HepG2 (cell line): ENCODE results near the gene ACAD8. TPM values are rescaled to one million over a fixed set of nuclear protein-coding genes. Genes with fewer than 3 reads are reported as not detected.

Experiments used
- ATAC-seq: fragments of 200-7000 bp; cut with Tn5 transposase; 3 replicates; pipeline ENCODE4 v1.9.1; 2020; ENCODE audit warnings: mild to moderate bottlenecking, moderate library complexity
- BruUV-seq: library from RNA; stranded (reverse); fragments of 400-500 nt; replicated peaks from 2 replicates; lab custom pipeline; 2021; lab: Mats Ljungman, UMichigan
- CTCF ChIA-PET: fragments of 300-600 bp; formaldehyde crosslinking; extraction: SDS; loops from one replicate; lab custom pipeline; 2021; ENCODE audit warnings: low total read pairs, inconsistent platforms, low intra/inter-chr PET ratio; lab: Yijun Ruan, JAX
- POLR2A ChIA-PET: fragments of 350-600 bp; sonication (Branson Sonifier 250); formaldehyde crosslinking; loops from one replicate; lab custom pipeline; 2020; ENCODE audit warnings: antibody characterized with exemption, inconsistent platforms; lab: Yijun Ruan, JAX
- DNase-seq: peaks from one replicate; pipeline ENCODE4 v3.0.0-alpha.2; 2015; ENCODE audit warnings: low spot score
- FAIRE-seq: peaks from 3 replicates; lab custom pipeline; 2011; peaks lifted over from hg19 to GRCh38; lab: Jason Lieb, UNC
- H2AFZ ChIP-seq: one replicate; pipeline ENCODE4 v1.6.1; 2011; ENCODE audit warnings: low read length, inconsistent platforms
- H3K27ac ChIP-seq: fragments of 300-600 bp; 3 replicates; pipeline ENCODE4 v1.8.0; 2011; ENCODE audit warnings: mixed run types, mild to moderate bottlenecking, mixed read lengths, low read length, inconsistent platforms; ENCODE audit not compliant: insufficient read depth; ENCODE audit errors: extremely low read length
- H3K27me3 ChIP-seq, 2 experiments: fragments of 200-600 bp in 1 of 2; 2 replicates in 1 of 2; 3 replicates in 1 of 2; pipeline versions ENCODE4 v1.6.0 to v1.8.0; 2011; ENCODE audit warnings: low read length in 2 of 2, mild to moderate bottlenecking in 2 of 2, moderate library complexity in 2 of 2, inconsistent platforms in 1 of 2; ENCODE audit not compliant: insufficient read depth in 2 of 2, control insufficient read depth in 1 of 2
- H3K36me3 ChIP-seq, 2 experiments: fragments of 200-600 bp in 1 of 2; replicated peaks in 1 of 2; 2 replicates in 1 of 2; 3 replicates in 1 of 2; pipeline versions ENCODE4 v1.5.1 to v1.8.0; 2011; ENCODE audit warnings: low read length in 2 of 2, inconsistent platforms in 1 of 2; ENCODE audit not compliant: insufficient read depth in 2 of 2, control insufficient read depth in 1 of 2
- H3K4me1 ChIP-seq: 2 replicates; pipeline ENCODE4 v1.5.1; 2012; ENCODE audit warnings: low read length, inconsistent platforms; ENCODE audit not compliant: insufficient read depth
- H3K4me2 ChIP-seq: 2 replicates; pipeline ENCODE4 v1.6.0; 2011; ENCODE audit warnings: low read depth, low read length, inconsistent platforms
- H3K4me3 ChIP-seq, 3 experiments: fragments of 200-600 bp in 1 of 3; sonication (generic), shearing (Covaris generic) in 1 of 3; replicated peaks in 1 of 3; 2 replicates each; pipeline ENCODE4 v1.5.1; 2011 to 2016; ENCODE audit warnings: low read length in 3 of 3, inconsistent platforms in 2 of 3, low read depth in 2 of 3, mild to moderate bottlenecking in 2 of 3, control low read depth in 1 of 3, mixed read lengths in 1 of 3; ENCODE audit not compliant: insufficient read depth in 1 of 3
- H3K79me2 ChIP-seq: one replicate; pipeline ENCODE4 v1.6.1; 2011; ENCODE audit warnings: low read length, inconsistent platforms; ENCODE audit not compliant: insufficient read depth
- H3K9ac ChIP-seq: 2 replicates; pipeline ENCODE4 v1.6.0; 2011; ENCODE audit warnings: mild to moderate bottlenecking, low read depth, low read length, inconsistent platforms; ENCODE audit not compliant: insufficient read depth
- H3K9me3 ChIP-seq: 2 replicates; pipeline ENCODE4 v1.5.1; 2012; ENCODE audit warnings: mild to moderate bottlenecking, low read length
- H4K20me1 ChIP-seq: 2 replicates; pipeline ENCODE4 v1.6.0; 2011; ENCODE audit warnings: inconsistent platforms, mild to moderate bottlenecking, low read length, moderate library complexity; ENCODE audit not compliant: insufficient read depth
- CEBPG ChIP-seq: IDR thresholded peaks from 2 replicates; pipeline ENCODE4 v1.6.1; 2016
- CREB1 ChIP-seq, 2 experiments: fragments of 450-650 bp in 1 of 2; IDR thresholded peaks; 2 replicates each; pipeline ENCODE4 v1.6.1; 2016 to 2017; ENCODE audit warnings: control low read depth in 1 of 2, mild to moderate bottlenecking in 1 of 2, missing compliant biosample characterization in 1 of 2, missing genetic modification characterization in 1 of 2
- CSRNP2 ChIP-seq: sonication (generic); formaldehyde crosslinking; conservative IDR thresholded peaks from 2 replicates; pipeline ENCODE4 v1.8.0; 2022; ENCODE audit warnings: low read depth, missing genetic modification reagents
- DNMT1 ChIP-seq: sonication (generic); formaldehyde crosslinking; IDR thresholded peaks from 2 replicates; pipeline ENCODE4 v1.5.1; 2020; ENCODE audit warnings: mild to moderate bottlenecking, missing genetic modification reagents
- MIXL1 ChIP-seq: IDR thresholded peaks from 2 replicates; pipeline ENCODE4 v1.6.1; 2016
- MYC ChIP-seq: sonication (generic); formaldehyde crosslinking; IDR thresholded peaks from 2 replicates; pipeline ENCODE4 v1.9.0; 2021; ENCODE audit warnings: missing genetic modification reagents, borderline replicate concordance
- NFIC ChIP-seq: IDR thresholded peaks from 2 replicates; pipeline ENCODE4 v1.6.1; 2012; ENCODE audit warnings: mild to moderate bottlenecking, low read length, inconsistent platforms
- RCOR2 ChIP-seq: IDR thresholded peaks from 2 replicates; pipeline ENCODE4 v1.6.1; 2016; ENCODE audit warnings: missing biosample characterization, missing genetic modification reagents
- ZNF629 ChIP-seq: sonication (generic); formaldehyde crosslinking; conservative IDR thresholded peaks from 2 replicates; pipeline ENCODE4 v1.5.0; 2020; ENCODE audit warnings: missing genetic modification reagents
- ZNF792 ChIP-seq: IDR thresholded peaks from 2 replicates; pipeline ENCODE4 v1.6.1; 2016
- WGBS: methylation state at CpG from one replicate; pipeline ENCODE4 v1.1.6; 2017; ENCODE audit warnings: low lambda C conversion rate; 5-methylcytosine and 5-hydroxymethylcytosine counted together
- in situ Hi-C: cut with HindIII; loops from 2 replicates; pipeline ENCODE4 v1.10.0; 2017; ENCODE audit warnings: low pct_unique_long_range_greater_than_20kb; ENCODE audit not compliant: extremely low pct_ligation_motif_present
- intact Hi-C: fragments of 100-400 bp; cut with micrococcal nuclease; formaldehyde crosslinking; loops from one replicate; pipeline ENCODE4 v1.10.0; 2022; ENCODE audit not compliant: unreplicated experiment
- polyA plus RNA-seq, 8 experiments: library from polyadenylated mRNA; depleted of rRNA in 3 of 8; stranded (reverse) in 7 of 8; unstranded in 1 of 8; fragments of >200 nt; fragmentation: Illumina TruSeq in 4 of 8; extraction: Trizol in 4 of 8; gene quantifications; 2 replicates each; pipeline versions ENCODE4 v1.2.1 to v1.2.3, GENCODE V29; 2011 to 2016; ENCODE audit warnings: low read depth in 4 of 8, missing spikeins in 1 of 8, mixed read lengths in 1 of 8; ENCODE audit not compliant: insufficient read depth in 1 of 8
- total RNA-seq, 5 experiments: library from RNA; depleted of rRNA; stranded (reverse); fragments of >200 nt; fragmentation: Illumina TruSeq; extraction: Trizol; gene quantifications; 2 replicates each; pipeline ENCODE4 v1.2.3, GENCODE V29; 2016; ENCODE audit warnings: low read depth in 1 of 5
- TF ChIP-seq, protein P1 (sequence below): sonication (generic); formaldehyde crosslinking; IDR thresholded peaks from 2 replicates; pipeline ENCODE4 v1.4.0; 2020; ENCODE audit warnings: mild to moderate bottlenecking, missing genetic modification reagents

ACAD8 gene
- total and polyA plus RNA-seq, 2 of the 13 experiments (the other 11 are each of a cell fraction or from before 2014, with no cell fraction given), result 13.5 to 20.3 TPM

- TF ChIP-seq CREB1 (IDR thresholded peaks at IDR 0.05), result no peak
- TF ChIP-seq CREB1 (CRISPR knock-in tag; IDR thresholded peaks at IDR 0.05), result 0 out of 2 replicates have a peak, but pooled peaks have one; percentile 16
Measured at GRCh38 chr11:134235399-134235798, 18.0 kb upstream of the ACAD8 start (continued).

DNA sequence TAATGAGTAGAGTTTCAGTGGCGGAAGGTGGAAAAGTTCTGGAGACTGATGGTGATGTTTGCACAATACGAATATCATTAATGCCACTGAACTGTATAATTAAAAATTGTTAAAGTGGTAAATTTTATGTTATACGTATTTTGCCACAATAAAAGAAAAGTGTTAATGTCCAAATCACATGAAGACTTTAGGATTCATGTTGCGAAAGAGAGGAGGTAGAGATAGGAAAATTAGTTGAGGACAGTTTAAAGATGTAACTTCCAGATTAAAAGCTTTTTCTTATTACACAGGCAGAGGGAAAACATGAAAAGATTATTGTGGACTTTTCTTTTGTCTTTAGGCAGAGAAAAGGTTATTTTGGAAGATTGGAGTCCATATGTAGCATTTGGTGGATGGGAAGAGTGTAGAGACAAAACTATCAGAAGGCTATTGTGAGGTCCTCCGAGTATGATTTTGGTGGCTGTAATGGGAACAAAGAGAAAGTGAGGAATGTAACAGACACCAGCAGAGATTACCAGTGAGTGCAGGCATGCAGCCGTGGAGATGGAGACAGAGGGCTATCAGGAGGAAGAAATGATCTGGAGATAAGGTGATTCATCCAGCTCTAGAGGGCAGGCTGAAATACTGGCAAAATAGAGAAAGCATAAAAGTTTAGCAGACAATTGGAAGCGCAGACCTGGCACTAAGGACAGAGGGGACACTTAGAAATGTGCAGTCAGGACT is 16.4 kb upstream of the ACAD8 start:
- ATAC-seq (no peak), DNase-seq (no peak)
- Histone ChIP-seq H3K36me3 (peaks cover 4 to 5% of the 10 kb centered on the region in 2 experiments; a peak in 3 of 5 replicates), H3K4me1 (peaks cover 24% of the 10 kb centered on the region), H3K79me2 (no peaks in the 10 kb centered on the region), H3K4me3 (no peak overlapping the region), H3K27me3 (no peaks in the 10 kb centered on the region), H3K9ac (no peak overlapping the region), H3K27ac (no peak overlapping the region), H3K9me3 (no peaks in the 10 kb centered on the region)
- POLR2A ChIA-PET, result no interaction called here
- in situ Hi-C loops (no loop called here), intact Hi-C loops (no loop called here)
- BruUV-seq, result no TSS peak
- WGBS, result 95% methylated on average over 7 of the region's 7 CpGs
- CTCF ChIA-PET, result no interaction called here
- TF ChIP-seq CEBPG, result no peak
- TF ChIP-seq RCOR2 (CRISPR knock-in tag), result no peak
- TF ChIP-seq MIXL1 (CRISPR knock-in tag), result no peak
- no peak for TF ChIP-seq MYC (CRISPR knock-in tag)
- TF ChIP-seq ZNF792 (CRISPR knock-in tag), result no peak
- TF ChIP-seq DNMT1 (CRISPR knock-in tag), result no peak
- no peak for TF ChIP-seq ZNF629
- no peak for TF ChIP-seq NFIC
- TF ChIP-seq, protein P1, sequence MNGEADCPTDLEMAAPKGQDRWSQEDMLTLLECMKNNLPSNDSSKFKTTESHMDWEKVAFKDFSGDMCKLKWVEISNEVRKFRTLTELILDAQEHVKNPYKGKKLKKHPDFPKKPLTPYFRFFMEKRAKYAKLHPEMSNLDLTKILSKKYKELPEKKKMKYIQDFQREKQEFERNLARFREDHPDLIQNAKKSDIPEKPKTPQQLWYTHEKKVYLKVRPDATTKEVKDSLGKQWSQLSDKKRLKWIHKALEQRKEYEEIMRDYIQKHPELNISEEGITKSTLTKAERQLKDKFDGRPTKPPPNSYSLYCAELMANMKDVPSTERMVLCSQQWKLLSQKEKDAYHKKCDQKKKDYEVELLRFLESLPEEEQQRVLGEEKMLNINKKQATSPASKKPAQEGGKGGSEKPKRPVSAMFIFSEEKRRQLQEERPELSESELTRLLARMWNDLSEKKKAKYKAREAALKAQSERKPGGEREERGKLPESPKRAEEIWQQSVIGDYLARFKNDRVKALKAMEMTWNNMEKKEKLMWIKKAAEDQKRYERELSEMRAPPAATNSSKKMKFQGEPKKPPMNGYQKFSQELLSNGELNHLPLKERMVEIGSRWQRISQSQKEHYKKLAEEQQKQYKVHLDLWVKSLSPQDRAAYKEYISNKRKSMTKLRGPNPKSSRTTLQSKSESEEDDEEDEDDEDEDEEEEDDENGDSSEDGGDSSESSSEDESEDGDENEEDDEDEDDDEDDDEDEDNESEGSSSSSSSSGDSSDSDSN (CRISPR knock-in tag), result no peak
- TF ChIP-seq CSRNP2 (CRISPR knock-in tag), result no peak
- TF ChIP-seq, all 625 proteins: peak for 0
- no peak overlapping the region for H3K4me2 ChIP-seq
- no peak overlapping the region for H2AFZ ChIP-seq
- H4K20me1 ChIP-seq, result peaks cover 7% of the 10 kb centered on the region
- no peak for FAIRE-seq
